ENCODE measurements around the gene CHDH.

CHDH gene

DNA sequence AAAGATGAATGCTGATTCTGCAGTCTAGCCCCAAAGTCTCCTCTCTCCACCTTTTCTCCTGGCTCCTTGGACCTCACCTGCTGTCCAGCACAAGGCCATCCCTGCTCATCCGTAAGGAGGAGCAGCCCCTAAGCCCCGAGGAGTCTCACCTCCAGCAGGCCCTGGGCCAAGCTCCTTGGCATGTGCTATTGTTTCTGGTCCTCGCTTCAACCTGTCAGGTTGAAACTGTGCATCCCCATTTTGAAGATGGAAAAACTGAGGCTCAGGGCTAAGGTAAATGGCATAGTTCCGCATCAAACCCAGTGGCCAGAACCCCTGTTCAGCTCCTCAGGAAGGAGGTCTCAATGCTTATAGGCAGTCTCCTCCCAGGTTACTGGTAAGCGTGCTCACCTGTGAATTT is 26.1 kb downstream of the CHDH start:
- TF ChIP-seq ZNF221 (tag by site-specific recombination; IDR thresholded peaks at IDR 0.05; ENCODE audit: borderline replicate concordance), result no peak
- no peak for TF ChIP-seq ZNF121 (tag by site-specific recombination; IDR thresholded peaks at IDR 0.05)
- TF ChIP-seq, protein P1, sequence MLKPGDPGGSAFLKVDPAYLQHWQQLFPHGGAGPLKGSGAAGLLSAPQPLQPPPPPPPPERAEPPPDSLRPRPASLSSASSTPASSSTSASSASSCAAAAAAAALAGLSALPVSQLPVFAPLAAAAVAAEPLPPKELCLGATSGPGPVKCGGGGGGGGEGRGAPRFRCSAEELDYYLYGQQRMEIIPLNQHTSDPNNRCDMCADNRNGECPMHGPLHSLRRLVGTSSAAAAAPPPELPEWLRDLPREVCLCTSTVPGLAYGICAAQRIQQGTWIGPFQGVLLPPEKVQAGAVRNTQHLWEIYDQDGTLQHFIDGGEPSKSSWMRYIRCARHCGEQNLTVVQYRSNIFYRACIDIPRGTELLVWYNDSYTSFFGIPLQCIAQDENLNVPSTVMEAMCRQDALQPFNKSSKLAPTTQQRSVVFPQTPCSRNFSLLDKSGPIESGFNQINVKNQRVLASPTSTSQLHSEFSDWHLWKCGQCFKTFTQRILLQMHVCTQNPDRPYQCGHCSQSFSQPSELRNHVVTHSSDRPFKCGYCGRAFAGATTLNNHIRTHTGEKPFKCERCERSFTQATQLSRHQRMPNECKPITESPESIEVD (tag by site-specific recombination; IDR thresholded peaks at IDR 0.05), result no peak
- no peak for TF ChIP-seq PRDM1 (tag by site-specific recombination; IDR thresholded peaks at IDR 0.05)
- TF ChIP-seq, protein P2, sequence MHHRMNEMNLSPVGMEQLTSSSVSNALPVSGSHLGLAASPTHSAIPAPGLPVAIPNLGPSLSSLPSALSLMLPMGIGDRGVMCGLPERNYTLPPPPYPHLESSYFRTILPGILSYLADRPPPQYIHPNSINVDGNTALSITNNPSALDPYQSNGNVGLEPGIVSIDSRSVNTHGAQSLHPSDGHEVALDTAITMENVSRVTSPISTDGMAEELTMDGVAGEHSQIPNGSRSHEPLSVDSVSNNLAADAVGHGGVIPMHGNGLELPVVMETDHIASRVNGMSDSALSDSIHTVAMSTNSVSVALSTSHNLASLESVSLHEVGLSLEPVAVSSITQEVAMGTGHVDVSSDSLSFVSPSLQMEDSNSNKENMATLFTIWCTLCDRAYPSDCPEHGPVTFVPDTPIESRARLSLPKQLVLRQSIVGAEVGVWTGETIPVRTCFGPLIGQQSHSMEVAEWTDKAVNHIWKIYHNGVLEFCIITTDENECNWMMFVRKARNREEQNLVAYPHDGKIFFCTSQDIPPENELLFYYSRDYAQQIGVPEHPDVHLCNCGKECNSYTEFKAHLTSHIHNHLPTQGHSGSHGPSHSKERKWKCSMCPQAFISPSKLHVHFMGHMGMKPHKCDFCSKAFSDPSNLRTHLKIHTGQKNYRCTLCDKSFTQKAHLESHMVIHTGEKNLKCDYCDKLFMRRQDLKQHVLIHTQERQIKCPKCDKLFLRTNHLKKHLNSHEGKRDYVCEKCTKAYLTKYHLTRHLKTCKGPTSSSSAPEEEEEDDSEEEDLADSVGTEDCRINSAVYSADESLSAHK (tag by site-specific recombination; IDR thresholded peaks at IDR 0.05), result no peak
- TF ChIP-seq ZNF19 (tag by site-specific recombination; IDR thresholded peaks at IDR 0.05; ENCODE audit: low read depth), result no peak
- TF ChIP-seq ZSCAN4 (tag by site-specific recombination; IDR thresholded peaks at IDR 0.05), result no peak
- no peak for TF ChIP-seq ZNF521 (tag by site-specific recombination; IDR thresholded peaks at IDR 0.05)
- TF ChIP-seq ZNF274 (IDR thresholded peaks at IDR 0.05; ENCODE audit: low read length), result no peak
- no peak for TF ChIP-seq ZNF274 (tag by site-specific recombination; IDR thresholded peaks at IDR 0.05; ENCODE audit: borderline replicate concordance)
- TF ChIP-seq ZNF792 (tag by site-specific recombination; IDR thresholded peaks at IDR 0.05), result no peak
- TF ChIP-seq KLF10 (tag by site-specific recombination; IDR thresholded peaks at IDR 0.05), result no peak
- TF ChIP-seq ZNF621 (tag by site-specific recombination; IDR thresholded peaks at IDR 0.05), result no peak
- TF ChIP-seq ZNF837 (tag by site-specific recombination; IDR thresholded peaks at IDR 0.05), result no peak
- Histone ChIP-seq H3K4me1 (ENCODE audit: control insufficient read depth, insufficient read depth, low read length) (no peaks in the 10 kb centered on the region), H3K9me3 (ENCODE audit: control insufficient read depth, insufficient read depth, low read depth, low read length) (no peaks in the 10 kb centered on the region), H3K36me3 (ENCODE audit: control insufficient read depth in 2 of 2, insufficient read depth in 1 of 2, low read length in 2 of 2) (peaks cover 0 to 76% of the 10 kb centered on the region in 2 experiments; a peak in 1 of 3 replicates), H3K4me3 (ENCODE audit: low read depth, low read length) (no peak overlapping the region), H3K27ac (ENCODE audit: extremely low read depth, low read depth, low read length) (no peak overlapping the region)
- ChIA-PET CTCF (no interaction called here), POLR2A (no interaction called here)

DNA sequence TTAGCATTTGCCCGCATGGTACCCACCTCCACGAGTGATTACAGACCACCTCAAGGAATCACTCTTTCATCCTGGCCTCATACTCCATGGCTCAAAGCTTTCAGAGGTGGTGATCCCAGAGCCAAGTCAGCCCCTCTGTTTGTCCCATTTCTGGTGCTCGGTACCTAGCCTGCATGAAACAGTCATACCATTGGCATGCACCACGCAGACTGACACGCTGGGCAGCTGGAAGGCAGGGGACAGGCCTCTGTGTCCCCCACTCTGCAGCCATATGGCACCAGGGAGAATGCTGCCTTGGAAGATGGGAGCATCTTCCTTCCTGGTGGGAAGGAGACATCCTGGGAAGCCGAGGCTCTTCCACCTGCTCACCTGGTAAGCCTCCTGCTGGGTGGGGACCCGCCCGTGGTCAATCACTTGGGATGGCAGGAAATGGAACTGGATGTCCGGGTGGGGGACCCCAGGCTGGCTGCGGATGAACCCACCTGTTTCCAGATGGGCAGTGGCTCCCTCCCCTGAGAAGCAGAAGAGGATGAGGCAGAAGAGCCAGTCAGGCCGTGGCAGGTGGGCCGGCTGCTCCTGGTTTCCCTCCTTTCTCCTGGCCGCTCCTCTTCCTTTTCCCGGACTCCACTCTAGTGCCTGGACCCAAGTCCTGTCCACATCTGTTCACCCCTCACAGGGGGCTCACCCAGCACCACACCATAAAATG is 26.9 kb downstream of the CHDH start:
- no peak overlapping the region for H3K27ac ChIP-seq (ENCODE audit: extremely low read depth, low read depth, low read length)
- TF ChIP-seq ZNF341 (tag by site-specific recombination; IDR thresholded peaks at IDR 0.05; ENCODE audit: low read depth) (no peak), ZNF658 (tag by site-specific recombination; IDR thresholded peaks at IDR 0.05) (no peak), ZNF2 (tag by site-specific recombination; IDR thresholded peaks at IDR 0.05) (no peak), ZFP69B (tag by site-specific recombination; IDR thresholded peaks at IDR 0.05) (no peak), ZBTB26 (tag by site-specific recombination; optimal IDR thresholded peaks at IDR 0.05) (no peak)
- no peak overlapping the region for H3K4me3 ChIP-seq (ENCODE audit: low read depth, low read length)
- CTCF ChIA-PET, result no interaction called here
- POLR2A ChIA-PET, result no interaction called here
- no peaks in the 10 kb centered on the region for H3K4me1 ChIP-seq (ENCODE audit: control insufficient read depth, insufficient read depth, low read length)
- H3K36me3 ChIP-seq (ENCODE audit: control insufficient read depth in 2 of 2, insufficient read depth in 1 of 2, low read length in 2 of 2), result peaks cover 0 to 76% of the 10 kb centered on the region in 2 experiments; a peak in 1 of 3 replicates
- no peaks in the 10 kb centered on the region for H3K9me3 ChIP-seq (ENCODE audit: control insufficient read depth, insufficient read depth, low read depth, low read length)

All from HEK293 (cell line).